GM23248 (cell line): ENCODE data around the gene PPT2. TPM values are rescaled to one million over a fixed set of nuclear protein-coding genes. Genes with fewer than 3 reads are reported as not detected.
A peak's percentile ranks its signal among the peaks of the same experiment; 100 is the strongest.

Source experiments
- DNase-seq: peaks from one replicate; pipeline ENCODE4 v3.0.0-alpha.2; 2015
- H2AFZ ChIP-seq: fragments of 200-600 bp; sonication (generic); 2 replicates; pipeline ENCODE4 v1.6.1; 2016; ENCODE audit warnings: antibody characterized with exemption
- H3F3A ChIP-seq: fragments of 200-600 bp; sonication (generic); 2 replicates; pipeline ENCODE4 v1.6.1; 2016; ENCODE audit warnings: mild to moderate bottlenecking, antibody characterized with exemption, mixed run types; ENCODE audit not compliant: insufficient read depth
- H3K27ac ChIP-seq: fragments of 200-600 bp; sonication (generic); 2 replicates; pipeline ENCODE4 v1.5.1; 2016; ENCODE audit warnings: mild to moderate bottlenecking
- H3K27me3 ChIP-seq: fragments of 200-600 bp; sonication (generic); replicated peaks from 2 replicates; pipeline ENCODE4 v1.6.1; 2016; ENCODE audit warnings: mild to moderate bottlenecking; ENCODE audit not compliant: insufficient read depth
- H3K36me3 ChIP-seq: fragments of 200-600 bp; sonication (generic); 2 replicates; pipeline ENCODE4 v1.6.1; 2016; ENCODE audit warnings: low read depth, mild to moderate bottlenecking
- H3K4me1 ChIP-seq: fragments of 200-600 bp; sonication (generic); 2 replicates; pipeline ENCODE4 v1.6.1; 2016; ENCODE audit warnings: mild to moderate bottlenecking; ENCODE audit not compliant: insufficient read depth
- H3K4me2 ChIP-seq: fragments of 200-600 bp; sonication (generic); one replicate; pipeline ENCODE4 v1.6.1; 2016; ENCODE audit warnings: mild to moderate bottlenecking; ENCODE audit not compliant: unreplicated experiment
- H3K4me3 ChIP-seq: fragments of 200-600 bp; sonication (generic); 2 replicates; pipeline ENCODE4 v1.5.1; 2016; ENCODE audit warnings: mild to moderate bottlenecking
- H3K79me2 ChIP-seq: fragments of 200-600 bp; sonication (generic); 2 replicates; pipeline ENCODE4 v1.6.1; 2016; ENCODE audit warnings: mild to moderate bottlenecking; ENCODE audit not compliant: insufficient read depth
- H3K9ac ChIP-seq: fragments of 200-600 bp; sonication (generic); 2 replicates; pipeline ENCODE4 v1.6.1; 2016; ENCODE audit warnings: mild to moderate bottlenecking
- H3K9me2 ChIP-seq: fragments of 200-600 bp; sonication (generic); 2 replicates; pipeline ENCODE4 v1.6.1; 2016; ENCODE audit warnings: mixed run types, mild to moderate bottlenecking, moderate library complexity; ENCODE audit not compliant: insufficient read depth
- H3K9me3 ChIP-seq: fragments of 200-600 bp; sonication (generic); one replicate; pipeline ENCODE4 v1.6.1; 2017; ENCODE audit warnings: low read depth
- H4K20me1 ChIP-seq: fragments of 200-600 bp; sonication (generic); 2 replicates; pipeline ENCODE4 v1.6.0; 2016; ENCODE audit not compliant: insufficient read depth
- EZH2 ChIP-seq: fragments of 200-600 bp; sonication (generic); IDR thresholded peaks from 2 replicates; pipeline ENCODE4 v1.6.1; 2018; ENCODE audit warnings: antibody characterized with exemption, mild to moderate bottlenecking; ENCODE audit not compliant: insufficient read depth, poor library complexity, severe bottlenecking
- EZH2phosphoT487 ChIP-seq: fragments of 200-600 bp; sonication (generic); IDR thresholded peaks from 2 replicates; pipeline ENCODE4 v1.6.1; 2018; ENCODE audit warnings: antibody characterized with exemption, moderate library complexity, mild to moderate bottlenecking, low read depth; ENCODE audit not compliant: insufficient read depth
- WGBS, 2 experiments: methylation state at CpG; one replicate each; pipeline ENCODE4 v1.1.6; 2015 to 2017; ENCODE audit warnings: low lambda C conversion rate in 2 of 2, low coverage in 1 of 2; ENCODE audit errors: missing lambda C conversion rate in 2 of 2; 5-methylcytosine and 5-hydroxymethylcytosine counted together
- in situ Hi-C: fragments of 300-500 bp; cut with MboI; formaldehyde crosslinking; loops from 2 replicates; pipeline ENCODE4 v1.15.0; 2020
- polyA plus RNA-seq: library from polyadenylated mRNA; unstranded; fragments of >200 nt; fragmentation: Nextera tagmentation; extraction: Ambion mirVana; gene quantifications from 2 replicates; pipeline ENCODE4 v1.2.1, GENCODE V29; 2016
- total RNA-seq: library from RNA; depleted of rRNA; stranded (reverse); fragments of >200 nt; shearing (Covaris generic); gene quantifications from 2 replicates; pipeline ENCODE4 v1.2.3, GENCODE V29; 2014

PPT2 gene
- total and polyA plus RNA-seq, 2 experiments from 2014 or later, result 10.3 to 12.8 TPM

- Histone ChIP-seq H4K20me1 (no peaks in the 10 kb centered on the region), H3K27me3 (no peaks in the 10 kb centered on the region), H3K9me2 (no peaks in the 10 kb centered on the region), H3K27ac (peak within 1 kb of the TSS; percentile 92), H3K9me3 (no peaks in the 10 kb centered on the region), H3K4me2 (peak within 1 kb of the TSS; percentile 75), H3K4me1 (peaks cover 18% of the 10 kb centered on the region), H2AFZ (peak within 1 kb of the TSS; percentile 83), H3K4me3 (peak within 1 kb of the TSS; percentile 92), H3F3A (peaks cover 13% of the 10 kb centered on the region), H3K36me3 (no peaks in the 10 kb centered on the region), H3K79me2 (peaks cover 62% of the 10 kb centered on the region), H3K9ac (peak within 1 kb of the TSS; percentile 96)
- no peak for TF ChIP-seq EZH2
- TF ChIP-seq EZH2phosphoT487, result no peak
- 1 to 2% methylated on average over 12 to 27 of the region's 27 CpGs for WGBS, 2 experiments
- peak; percentile 95 for DNase-seq
- in situ Hi-C loops, result no loop called here
These were observed 22.0 kb downstream of the PPT2 start, which contains the start of gene AGPAT1 for GRCh38 chr6:32175711-32176475. AGPAT1 (minus strand) TSS chr6:32176084; CDS start chr6:32171496, 4,588 bp downstream.

GRCh38 chr6:32176476-32177182, 22.7 kb downstream of the PPT2 start:
- H2AFZ ChIP-seq, result peak overlapping the region; percentile 83
- H3K4me2 ChIP-seq, result peak overlapping the region; percentile 73
- TF ChIP-seq EZH2phosphoT487 (no peak), EZH2 (no peak)
- H3K27me3 ChIP-seq, result no peaks in the 10 kb centered on the region
- no peaks in the 10 kb centered on the region for H3K9me3 ChIP-seq
- in situ Hi-C loops, result no loop called here
- peaks cover 56% of the 10 kb centered on the region for H3K79me2 ChIP-seq
- H3K4me3 ChIP-seq, result peak overlapping the region; percentile 92
- H3K4me1 ChIP-seq, result peaks cover 18% of the 10 kb centered on the region
- H3K36me3 ChIP-seq, result no peaks in the 10 kb centered on the region
- peak; percentile 66 for DNase-seq
- WGBS, 2 experiments, result 12 to 25% methylated on average over 5 of the region's 5 CpGs
- peak overlapping the region; percentile 96 for H3K9ac ChIP-seq
- peak overlapping the region; percentile 92 for H3K27ac ChIP-seq
- H4K20me1 ChIP-seq, result no peaks in the 10 kb centered on the region
- H3K9me2 ChIP-seq, result no peaks in the 10 kb centered on the region
- peaks cover 13% of the 10 kb centered on the region for H3F3A ChIP-seq

GRCh38 chr6:32177183-32177787, 23.3 kb downstream of the PPT2 start:
- H3K9me2 ChIP-seq, result no peaks in the 10 kb centered on the region
- in situ Hi-C loops, result no loop called here
- TF ChIP-seq EZH2 (no peak), EZH2phosphoT487 (no peak)
- H3K9me3 ChIP-seq, result no peaks in the 10 kb centered on the region
- peaks cover 13% of the 10 kb centered on the region for H3F3A ChIP-seq
- no peaks in the 10 kb centered on the region for H4K20me1 ChIP-seq
- peaks cover 18% of the 10 kb centered on the region for H3K4me1 ChIP-seq
- H3K27ac ChIP-seq, result peak overlapping the region; percentile 92
- H3K27me3 ChIP-seq, result no peaks in the 10 kb centered on the region
- H3K36me3 ChIP-seq, result no peaks in the 10 kb centered on the region
- 3% methylated on average over 20 of the region's 20 CpGs for WGBS, 2 experiments
- peak overlapping the region; percentile 73 for H3K4me2 ChIP-seq
- peak overlapping the region; percentile 92 for H3K4me3 ChIP-seq
- peak overlapping the region; percentile 96 for H3K9ac ChIP-seq
- DNase-seq, result no peak
- H2AFZ ChIP-seq, result peak overlapping the region; percentile 83
- peaks cover 50% of the 10 kb centered on the region for H3K79me2 ChIP-seq

GRCh38 chr6:32177788-32178546, 24.0 kb downstream of the PPT2 start, which contains the start of gene RNF5:
RNF5 (plus strand) TSS chr6:32178405; CDS start chr6:32178512, 107 bp downstream.
- Histone ChIP-seq H3K4me2 (peak within 1 kb of the TSS; percentile 87), H3K4me3 (peak within 1 kb of the TSS; percentile 92), H3K36me3 (no peaks in the 10 kb centered on the region), H4K20me1 (no peaks in the 10 kb centered on the region), H3F3A (peaks cover 13% of the 10 kb centered on the region), H3K4me1 (peaks cover 18% of the 10 kb centered on the region), H3K27me3 (no peaks in the 10 kb centered on the region), H3K9me2 (no peaks in the 10 kb centered on the region), H3K27ac (peak within 1 kb of the TSS; percentile 92), H2AFZ (peak within 1 kb of the TSS; percentile 83), H3K9ac (peak within 1 kb of the TSS; percentile 96), H3K79me2 (peaks cover 43% of the 10 kb centered on the region), H3K9me3 (no peaks in the 10 kb centered on the region)
- WGBS, 2 experiments, result 1% methylated on average over 31 to 33 of the region's 33 CpGs
- no peak for TF ChIP-seq EZH2phosphoT487
- TF ChIP-seq EZH2, result no peak
- DNase-seq, result peak; percentile 100
- in situ Hi-C loops, result no loop called here
